HL-60 (cell line): ENCODE data around the gene KLHL42.

Experiments used
- DNase-seq, 2 experiments: peaks; one replicate each; pipeline ENCODE4 v3.0.0-alpha.2; 2010 to 2020; ENCODE audit warnings: low read depth in 1 of 2, low spot score in 1 of 2
- H3K27ac ChIP-seq: fragments of 250-450 bp; sonication (Bioruptor Pico); replicated peaks from 2 replicates; pipeline ENCODE4 v1.5.1; 2020; ENCODE audit warnings: mild to moderate bottlenecking, moderate library complexity
- H3K27me3 ChIP-seq: fragments of 250-450 bp; sonication (Bioruptor Pico); 2 replicates; pipeline ENCODE4 v1.5.1; 2021; ENCODE audit warnings: mild to moderate bottlenecking, moderate library complexity; ENCODE audit not compliant: insufficient read depth, poor library complexity, severe bottlenecking
- H3K4me3 ChIP-seq: replicated peaks from 2 replicates; pipeline ENCODE4 v1.5.1; 2011; ENCODE audit warnings: mild to moderate bottlenecking, control low read depth, low read length; ENCODE audit not compliant: insufficient read depth
- GABPA ChIP-seq: IDR thresholded peaks from 2 replicates; pipeline ENCODE4 v1.6.1; 2012; ENCODE audit warnings: low read depth
- POLR2AphosphoS5 ChIP-seq: IDR thresholded peaks from 2 replicates; pipeline ENCODE4 v1.6.1; 2012; ENCODE audit warnings: low read depth
- SPI1 ChIP-seq: IDR thresholded peaks from 2 replicates; pipeline ENCODE4 v1.6.1; 2012; ENCODE audit warnings: low read depth, mild to moderate bottlenecking, borderline replicate concordance
- TF ChIP-seq, protein P1 (sequence below): IDR thresholded peaks from one replicate; pipeline ENCODE4 v1.5.1; 2011; ENCODE audit warnings: low read length, control low read depth, inconsistent platforms; ENCODE audit not compliant: insufficient read depth
- TF ChIP-seq, protein P2 (sequence below): IDR thresholded peaks from 2 replicates; pipeline ENCODE4 v1.6.1; 2012; ENCODE audit warnings: low read depth; ENCODE audit not compliant: insufficient replicate concordance

KLHL42 gene

DNA sequence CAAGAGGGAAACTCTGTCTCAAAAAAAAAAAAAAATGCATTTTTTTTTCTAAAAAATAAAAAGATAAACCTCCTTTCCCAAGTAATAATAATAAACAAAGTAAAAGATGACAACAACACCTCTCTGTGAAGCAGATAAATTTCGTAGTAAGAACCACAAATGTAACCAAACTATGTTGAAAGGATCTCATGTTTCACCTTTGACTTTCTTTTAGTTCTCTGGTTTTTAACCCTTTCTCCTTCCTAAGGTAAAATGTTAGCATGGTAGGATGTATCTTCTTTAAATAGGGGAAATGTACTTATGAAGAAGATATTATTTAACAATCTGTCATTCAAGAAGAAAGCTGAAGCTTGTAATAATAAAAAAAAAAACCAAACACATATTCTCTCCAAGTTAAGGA lies 1.8 kb upstream of the KLHL42 start:
- Histone ChIP-seq H3K27ac (no peak overlapping the region), H3K27me3 (no peaks in the 10 kb centered on the region), H3K4me3 (no peak overlapping the region)
- DNase-seq = no peak
- TF ChIP-seq, protein P1, sequence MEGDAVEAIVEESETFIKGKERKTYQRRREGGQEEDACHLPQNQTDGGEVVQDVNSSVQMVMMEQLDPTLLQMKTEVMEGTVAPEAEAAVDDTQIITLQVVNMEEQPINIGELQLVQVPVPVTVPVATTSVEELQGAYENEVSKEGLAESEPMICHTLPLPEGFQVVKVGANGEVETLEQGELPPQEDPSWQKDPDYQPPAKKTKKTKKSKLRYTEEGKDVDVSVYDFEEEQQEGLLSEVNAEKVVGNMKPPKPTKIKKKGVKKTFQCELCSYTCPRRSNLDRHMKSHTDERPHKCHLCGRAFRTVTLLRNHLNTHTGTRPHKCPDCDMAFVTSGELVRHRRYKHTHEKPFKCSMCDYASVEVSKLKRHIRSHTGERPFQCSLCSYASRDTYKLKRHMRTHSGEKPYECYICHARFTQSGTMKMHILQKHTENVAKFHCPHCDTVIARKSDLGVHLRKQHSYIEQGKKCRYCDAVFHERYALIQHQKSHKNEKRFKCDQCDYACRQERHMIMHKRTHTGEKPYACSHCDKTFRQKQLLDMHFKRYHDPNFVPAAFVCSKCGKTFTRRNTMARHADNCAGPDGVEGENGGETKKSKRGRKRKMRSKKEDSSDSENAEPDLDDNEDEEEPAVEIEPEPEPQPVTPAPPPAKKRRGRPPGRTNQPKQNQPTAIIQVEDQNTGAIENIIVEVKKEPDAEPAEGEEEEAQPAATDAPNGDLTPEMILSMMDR = no peak
- TF ChIP-seq, protein P2, sequence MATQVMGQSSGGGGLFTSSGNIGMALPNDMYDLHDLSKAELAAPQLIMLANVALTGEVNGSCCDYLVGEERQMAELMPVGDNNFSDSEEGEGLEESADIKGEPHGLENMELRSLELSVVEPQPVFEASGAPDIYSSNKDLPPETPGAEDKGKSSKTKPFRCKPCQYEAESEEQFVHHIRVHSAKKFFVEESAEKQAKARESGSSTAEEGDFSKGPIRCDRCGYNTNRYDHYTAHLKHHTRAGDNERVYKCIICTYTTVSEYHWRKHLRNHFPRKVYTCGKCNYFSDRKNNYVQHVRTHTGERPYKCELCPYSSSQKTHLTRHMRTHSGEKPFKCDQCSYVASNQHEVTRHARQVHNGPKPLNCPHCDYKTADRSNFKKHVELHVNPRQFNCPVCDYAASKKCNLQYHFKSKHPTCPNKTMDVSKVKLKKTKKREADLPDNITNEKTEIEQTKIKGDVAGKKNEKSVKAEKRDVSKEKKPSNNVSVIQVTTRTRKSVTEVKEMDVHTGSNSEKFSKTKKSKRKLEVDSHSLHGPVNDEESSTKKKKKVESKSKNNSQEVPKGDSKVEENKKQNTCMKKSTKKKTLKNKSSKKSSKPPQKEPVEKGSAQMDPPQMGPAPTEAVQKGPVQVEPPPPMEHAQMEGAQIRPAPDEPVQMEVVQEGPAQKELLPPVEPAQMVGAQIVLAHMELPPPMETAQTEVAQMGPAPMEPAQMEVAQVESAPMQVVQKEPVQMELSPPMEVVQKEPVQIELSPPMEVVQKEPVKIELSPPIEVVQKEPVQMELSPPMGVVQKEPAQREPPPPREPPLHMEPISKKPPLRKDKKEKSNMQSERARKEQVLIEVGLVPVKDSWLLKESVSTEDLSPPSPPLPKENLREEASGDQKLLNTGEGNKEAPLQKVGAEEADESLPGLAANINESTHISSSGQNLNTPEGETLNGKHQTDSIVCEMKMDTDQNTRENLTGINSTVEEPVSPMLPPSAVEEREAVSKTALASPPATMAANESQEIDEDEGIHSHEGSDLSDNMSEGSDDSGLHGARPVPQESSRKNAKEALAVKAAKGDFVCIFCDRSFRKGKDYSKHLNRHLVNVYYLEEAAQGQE = no peak
- TF ChIP-seq GABPA (no peak), SPI1 (no peak), POLR2AphosphoS5 (no peak)

DNA sequence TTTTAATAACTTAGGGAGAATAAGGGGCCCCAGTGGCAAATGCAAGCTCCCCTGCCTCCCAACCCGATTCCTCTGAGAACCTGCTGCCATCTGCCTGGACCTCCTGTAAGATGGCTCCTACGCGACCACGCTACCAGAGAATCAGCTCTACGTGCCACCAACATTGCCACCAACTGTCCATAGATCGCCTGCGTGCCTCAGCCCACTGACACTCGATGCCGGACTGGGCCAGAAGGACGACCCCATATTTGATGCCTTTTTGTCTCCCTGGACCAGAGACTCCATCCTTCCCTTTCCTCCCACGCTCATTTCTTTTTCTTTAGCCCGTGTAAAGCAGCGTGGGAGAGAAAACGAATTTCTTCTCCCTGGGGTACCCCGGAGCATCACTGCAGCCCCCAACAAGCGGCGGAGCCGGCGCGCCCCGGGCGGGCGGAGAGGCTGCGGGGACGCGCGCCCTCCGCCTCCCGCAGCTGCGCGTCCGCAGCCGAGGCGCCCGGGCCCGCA lies 565 bp upstream of the KLHL42 start:
- no peak for TF ChIP-seq POLR2AphosphoS5
- no peak for TF ChIP-seq SPI1
- TF ChIP-seq, protein P2 = no peak
- TF ChIP-seq, protein P1 = no peak
- no peak for TF ChIP-seq GABPA
- H3K27ac ChIP-seq = peak overlapping the region; percentile 66
- DNase-seq = peak in 1 of 2 experiments; percentile 21
- no peaks in the 10 kb centered on the region for H3K27me3 ChIP-seq
- H3K4me3 ChIP-seq = peak overlapping the region; percentile 81

DNA sequence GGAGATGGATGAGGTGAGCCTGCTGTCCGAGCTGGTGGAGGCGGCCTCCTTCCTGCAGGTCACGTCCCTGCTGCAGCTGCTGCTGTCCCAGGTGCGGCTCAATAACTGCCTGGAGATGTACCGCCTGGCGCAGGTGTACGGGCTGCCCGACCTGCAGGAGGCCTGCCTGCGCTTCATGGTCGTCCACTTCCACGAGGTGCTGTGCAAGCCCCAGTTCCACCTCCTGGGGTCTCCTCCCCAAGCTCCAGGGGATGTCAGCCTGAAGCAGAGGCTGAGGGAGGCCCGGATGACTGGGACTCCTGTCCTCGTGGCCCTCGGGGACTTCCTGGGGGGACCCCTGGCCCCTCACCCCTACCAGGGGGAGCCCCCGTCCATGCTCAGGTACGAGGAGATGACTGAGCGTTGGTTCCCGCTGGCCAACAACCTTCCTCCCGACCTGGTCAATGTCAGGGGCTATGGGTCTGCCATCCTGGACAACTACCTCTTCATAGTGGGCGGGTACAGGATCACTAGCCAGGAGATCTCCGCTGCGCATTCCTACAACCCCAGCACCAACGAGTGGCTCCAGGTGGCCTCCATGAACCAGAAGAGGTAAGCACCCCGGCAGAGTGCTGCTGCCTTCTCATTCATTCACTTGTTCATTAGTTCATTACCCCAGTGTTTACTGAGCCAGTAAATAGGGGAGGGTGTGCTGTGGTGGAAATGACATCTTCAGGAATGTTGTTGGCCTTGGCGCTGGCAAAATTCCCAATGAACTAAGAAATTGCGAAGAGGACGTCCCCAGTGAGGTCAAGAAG lies 777 bp downstream of the KLHL42 start:
- Histone ChIP-seq H3K4me3 (peak overlapping the region; percentile 81), H3K27me3 (no peaks in the 10 kb centered on the region), H3K27ac (peak overlapping the region; percentile 66)
- DNase-seq = peak in 1 of 2 experiments; percentile 4
- TF ChIP-seq, protein P2 = no peak
- TF ChIP-seq POLR2AphosphoS5 = no peak
